UCSD-AML1 (cell line): Measurements from ENCODE around the gene KRT81.
A peak's percentile ranks its signal among the peaks of the same experiment; 100 is the strongest.
"Not testable (repeated sequence)": the region's sequence is repeated elsewhere in the genome, so short reads cannot be mapped to it uniquely, and the experiment has no call there.

Source experiments
- DNase-seq: peaks from one replicate; lab custom pipeline; 2025; ENCODE audit not compliant: unreplicated experiment; lab: John Stamatoyannopoulos, UW

KRT81 gene

GRCh38 chr12:52244615-52244994 lies 46.7 kb downstream of the KRT81 start:
- DNase-seq, result no peak

DNA sequence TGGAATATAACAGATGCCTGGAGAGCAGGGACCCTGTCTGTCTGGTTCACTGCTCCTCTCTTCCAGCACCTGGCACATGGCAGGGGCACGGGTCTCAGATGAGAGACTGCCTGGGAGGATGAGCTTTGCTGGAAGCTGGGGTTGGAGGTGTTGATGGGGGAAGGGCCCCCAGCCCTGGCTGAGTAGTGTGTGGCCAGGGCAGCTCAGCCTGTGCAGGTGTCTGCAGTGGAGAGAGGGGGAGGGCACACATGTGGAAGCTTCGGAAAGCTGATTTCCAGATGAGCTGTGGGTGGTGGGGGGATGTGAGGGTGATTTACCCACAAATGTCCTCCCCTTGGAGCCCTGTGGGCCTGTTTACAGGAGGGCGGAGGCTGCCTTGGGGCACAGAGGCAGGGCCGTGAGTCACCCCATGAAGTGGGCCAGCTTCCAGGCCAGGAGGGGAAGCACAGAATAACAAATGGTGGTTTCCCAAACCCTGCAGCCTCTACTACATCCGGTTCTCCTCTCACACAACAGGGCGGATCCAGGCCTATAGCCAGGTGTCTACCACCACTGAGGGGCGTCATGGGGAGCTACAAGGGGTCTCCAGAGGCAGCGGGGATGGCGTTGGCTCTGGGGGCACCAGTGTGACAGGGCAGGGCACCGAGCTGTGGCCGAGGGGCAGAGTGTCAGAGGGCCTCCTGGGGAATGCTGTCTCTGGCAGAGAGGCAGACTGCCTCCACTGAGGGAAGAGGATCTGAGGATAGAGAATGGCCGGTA lies 47.3 kb downstream of the KRT81 start:
- DNase-seq, result peak; percentile 70

- DNase-seq, result no peak
Observed at GRCh38 chr12:52243259-52243855, 48.0 kb downstream of the KRT81 start.

DNA sequence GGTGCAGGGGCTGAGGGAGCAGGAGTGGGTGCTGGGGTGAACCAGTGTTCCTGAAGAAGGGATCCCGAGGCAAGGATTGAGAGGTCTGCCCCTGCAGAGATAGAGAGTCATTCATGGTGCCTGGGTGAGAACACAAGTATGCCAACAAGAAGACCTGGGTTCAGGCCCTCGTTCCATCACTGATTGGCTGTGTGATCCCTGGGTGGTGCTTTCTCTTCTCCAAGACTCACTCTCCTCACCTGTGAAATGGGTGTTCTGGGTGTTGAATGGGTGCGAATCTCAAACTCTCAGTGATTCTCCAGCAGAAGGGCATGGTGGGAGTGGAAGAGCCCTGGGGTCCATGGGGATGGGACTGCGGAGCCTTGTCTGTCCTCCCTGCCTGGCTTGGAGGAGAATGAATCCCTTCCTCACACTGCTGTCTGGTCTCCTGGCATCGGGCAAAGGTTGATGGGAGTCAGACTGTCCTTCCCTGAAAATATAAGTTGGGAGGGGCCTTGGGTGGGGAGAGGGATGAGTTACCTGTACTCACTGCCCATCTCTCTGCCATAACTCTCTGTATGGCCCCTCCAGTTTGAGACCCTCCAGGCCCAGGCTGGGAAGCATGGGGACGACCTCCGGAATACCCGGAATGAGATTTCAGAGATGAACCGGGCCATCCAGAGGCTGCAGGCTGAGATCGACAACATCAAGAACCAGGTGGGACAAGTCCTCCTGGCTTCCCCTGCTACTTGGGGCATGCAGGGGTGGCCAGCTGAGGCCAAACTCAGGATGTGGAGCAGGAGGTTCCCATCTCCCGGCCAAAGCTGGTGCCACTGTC lies 48.7 kb downstream of the KRT81 start:
- DNase-seq, result no peak

GRCh38 chr12:52241205-52241842 lies 50.0 kb downstream of the KRT81 start:
- DNase-seq, result no peak

DNA sequence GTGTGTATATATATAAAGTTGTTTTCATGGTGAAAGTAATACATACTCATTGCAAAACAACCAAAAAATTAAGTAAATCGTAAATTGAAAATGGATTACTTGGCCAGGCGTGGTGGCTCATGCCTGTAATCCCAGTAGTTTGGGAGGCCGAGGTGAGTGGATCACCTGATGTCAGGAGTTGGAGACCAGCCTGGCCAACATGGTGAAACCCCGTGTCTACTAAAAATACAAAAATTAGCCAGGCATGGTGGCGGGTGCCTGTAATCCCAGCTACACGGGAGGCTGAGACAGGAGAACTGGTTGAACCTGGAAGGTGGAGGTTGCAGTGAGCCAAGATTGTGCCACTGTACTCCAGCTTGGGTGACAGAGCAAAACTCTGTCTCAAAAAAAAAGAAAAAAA lies 51.1 kb downstream of the KRT81 start:
- DNase-seq, result not testable (repeated sequence)

DNA sequence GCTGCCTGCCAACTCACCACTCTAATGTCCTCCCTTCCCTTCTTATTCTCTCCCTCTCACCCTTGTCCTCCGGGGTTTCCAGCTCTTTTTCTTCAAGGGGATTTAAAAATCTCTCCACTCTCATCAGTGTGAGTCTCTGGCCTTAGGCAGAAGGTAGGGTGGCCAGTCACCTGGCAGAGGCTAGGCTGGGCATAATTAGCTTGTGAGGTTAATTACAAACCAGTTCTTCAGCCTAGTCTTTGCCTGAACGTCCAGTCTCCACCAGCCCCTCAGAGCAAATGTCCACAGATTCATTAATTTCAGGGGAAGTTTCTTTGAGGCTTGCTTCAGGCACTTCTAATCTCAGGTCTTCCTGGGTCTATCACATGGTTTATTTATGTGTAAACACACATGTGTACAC lies 51.6 kb downstream of the KRT81 start:
- DNase-seq, result no peak

DNA sequence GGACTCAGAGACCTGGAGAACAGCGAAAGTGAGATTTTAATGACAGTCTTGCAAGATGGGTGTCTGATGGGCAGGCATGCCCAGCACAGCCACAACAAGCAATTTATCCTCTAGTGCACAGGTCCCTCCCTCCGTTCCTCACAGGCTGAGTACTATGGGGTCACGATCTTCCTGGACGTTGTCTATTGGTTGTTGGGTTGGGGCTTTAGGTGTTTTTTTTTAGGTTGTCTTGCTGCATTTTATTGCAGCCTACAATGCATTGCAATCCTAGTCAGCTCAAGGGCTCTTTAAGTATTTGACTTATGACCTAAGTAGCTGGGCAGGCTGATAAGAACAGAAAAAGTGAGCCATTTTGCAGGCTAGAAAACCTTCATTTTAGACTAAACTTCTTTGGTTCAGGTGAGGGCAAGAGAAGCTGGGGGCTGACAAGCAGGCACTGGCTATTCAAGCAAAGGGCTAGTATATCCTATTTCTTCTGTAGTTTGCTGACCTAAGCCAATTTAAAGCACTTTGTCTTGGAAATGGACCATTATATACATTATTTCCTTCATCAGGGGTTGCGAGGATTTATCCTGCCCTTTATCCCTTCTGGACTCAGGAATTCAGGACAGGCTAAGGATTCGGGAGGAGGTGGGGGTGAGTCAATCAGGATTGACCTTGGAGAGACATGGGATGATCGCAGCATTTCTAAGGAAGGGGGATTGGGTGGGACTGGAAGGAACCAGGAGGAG lies 52.3 kb downstream of the KRT81 start:
- no peak for DNase-seq

- no peak for DNase-seq
Observed at GRCh38 chr12:52238207-52238840, 53.0 kb downstream of the KRT81 start.

DNA sequence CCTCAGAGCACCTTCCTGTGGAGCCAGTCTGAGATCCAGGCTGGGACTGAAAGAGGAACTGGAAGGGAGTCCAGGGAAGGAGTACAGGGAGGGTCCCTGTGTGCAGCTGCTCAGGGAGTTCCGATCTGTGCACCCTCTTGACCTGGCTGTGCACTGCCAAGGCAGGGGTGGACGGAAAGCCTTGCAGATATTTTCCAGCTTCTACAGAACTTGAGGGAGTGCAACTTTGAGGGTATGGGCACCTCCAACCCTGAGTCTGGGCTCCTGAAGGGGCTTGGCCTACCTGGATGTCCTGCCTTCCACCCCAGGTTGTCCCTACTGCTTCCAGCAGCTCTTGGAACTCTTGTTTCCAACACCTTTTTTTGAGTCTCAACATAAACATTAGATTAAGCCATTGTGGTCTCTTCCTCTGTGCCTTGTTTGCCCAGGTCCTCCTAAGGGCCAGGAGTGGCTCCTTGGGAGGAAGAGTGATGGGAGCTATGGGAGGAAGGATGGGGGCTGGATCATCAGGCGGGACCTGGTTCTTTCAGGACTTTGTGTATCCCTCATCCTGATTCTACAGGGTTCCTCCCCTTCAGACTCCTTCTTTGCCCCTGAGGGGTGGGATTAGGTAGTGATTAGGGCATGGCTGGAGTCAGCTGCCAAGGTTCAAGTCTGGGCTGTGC lies 54.8 kb downstream of the KRT81 start:
- no peak for DNase-seq
